Transverse colon (tissue), 4 donors: ENCODE results near the gene TCAP. TPM values are rescaled to one million over a fixed set of nuclear protein-coding genes. Genes with fewer than 3 reads are reported as not detected.

Experiments
- DNase-seq: peaks from one replicate; pipeline ENCODE4 v3.0.0-alpha.2; 2019
- H3K27ac ChIP-seq, 4 donors: fragments of 200-600 bp; sonication (generic); 2 replicates each; pipeline ENCODE4 v1.5.1; 2016 to 2018; ENCODE audit warnings: inconsistent platforms in 4 of 4
- H3K27me3 ChIP-seq: fragments of 200-600 bp; sonication (generic); 2 replicates; pipeline ENCODE4 v1.5.1; 2017; ENCODE audit warnings: inconsistent platforms
- H3K36me3 ChIP-seq, 4 donors: fragments of 200-600 bp; sonication (generic); 2 replicates each; pipeline ENCODE4 v1.5.1; 2017 to 2019; ENCODE audit warnings: inconsistent platforms in 4 of 4
- H3K4me1 ChIP-seq, 4 donors: fragments of 200-600 bp; sonication (generic); 2 replicates each; pipeline ENCODE4 v1.5.1; 2017 to 2020; ENCODE audit warnings: inconsistent platforms in 4 of 4
- H3K4me3 ChIP-seq, 4 donors: fragments of 200-600 bp; sonication (generic); 1 replicate in 1 of 4; 2 replicates in 3 of 4; pipeline versions ENCODE4 v1.5.1 to v1.6.1; 2017 to 2019; ENCODE audit warnings: inconsistent platforms in 4 of 4
- H3K9me3 ChIP-seq, 2 donors: fragments of 200-600 bp; sonication (generic); 2 replicates each; pipeline ENCODE4 v1.5.1; 2017 to 2019; ENCODE audit warnings: inconsistent platforms in 2 of 2
- EP300 ChIP-seq: sonication (generic); formaldehyde crosslinking; IDR thresholded peaks from one replicate; pipeline ENCODE4 v1.6.1; 2017; ENCODE audit warnings: antibody characterized with exemption, low read depth
- POLR2A ChIP-seq: fragments of 450-650 bp; IDR thresholded peaks from one replicate; pipeline ENCODE4 v1.6.1; 2016; ENCODE audit warnings: antibody characterized with exemption, mild to moderate bottlenecking, moderate library complexity
- POLR2AphosphoS5 ChIP-seq, 3 donors: sonication (generic); formaldehyde crosslinking; IDR thresholded peaks; one replicate each; pipeline ENCODE4 v1.6.1; 2016; ENCODE audit warnings: antibody characterized with exemption in 3 of 3
- WGBS, 2 donors: methylation state at CpG; one replicate each; pipeline ENCODE4 v1.1.5; 2018; ENCODE audit warnings: low coverage in 1 of 2; 5-methylcytosine and 5-hydroxymethylcytosine counted together
- in situ Hi-C, 4 donors: fragments of 200-750 bp; cut with MboI; loops; one replicate each; pipeline versions ENCODE4 v1.15.0 to v1.15.1; 2017; ENCODE audit warnings: low sequenced_read_pairs in 3 of 4, low pct_ligation_motif_present in 1 of 4, low pct_unique_long_range_greater_than_20kb in 1 of 4
- intact Hi-C: fragments of 100-400 bp; cut with DNase I; formaldehyde crosslinking; loops from one replicate; pipeline ENCODE4 v1.15.1; 2023; ENCODE audit warnings: low total_unique reads
- total RNA-seq, 4 donors: library from RNA; depleted of rRNA; stranded (reverse); fragments of >200 nt; gene quantifications; one replicate each; pipeline ENCODE4 v1.1.0, GENCODE V29; 2016
- TF ChIP-seq, protein P1 (sequence below), 5 experiments: fragments of 200-600 bp in 3 of 5; fragments of 450-650 bp in 2 of 5; sonication (generic) in 3 of 5; IDR thresholded peaks; 1 replicate in 2 of 5; 2 replicates in 3 of 5; pipeline ENCODE4 v1.5.1; 2016 to 2017; ENCODE audit warnings: antibody characterized with exemption in 5 of 5, inconsistent platforms in 3 of 5, mild to moderate bottlenecking in 2 of 5, moderate library complexity in 1 of 5

The TCAP gene
- total RNA-seq, 4 donors from 2014 or later = 0.64 to 1.9 TPM; not detected in 2

DNA sequence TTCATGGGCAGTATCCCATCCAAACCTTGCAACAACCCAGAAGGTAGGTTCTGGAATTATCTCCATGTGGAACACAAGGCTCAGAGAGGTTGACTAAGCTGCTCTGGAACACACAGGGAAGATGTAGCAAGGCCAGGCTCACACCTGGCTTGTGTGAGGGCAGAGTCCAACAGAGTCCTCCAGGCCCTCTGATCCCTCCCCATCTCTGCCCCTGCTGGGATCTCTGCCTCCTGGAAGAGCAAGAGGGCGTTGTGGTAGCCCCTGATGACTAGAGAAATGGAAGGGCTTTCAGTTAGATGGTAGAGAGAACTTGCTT is 45.4 kb upstream of the TCAP start:
- peaks cover 23% of the 10 kb centered on the region for H3K27me3 ChIP-seq
- no peak for DNase-seq
- H3K36me3 ChIP-seq = no peaks in the 10 kb centered on the region
- TF ChIP-seq, protein P1, sequence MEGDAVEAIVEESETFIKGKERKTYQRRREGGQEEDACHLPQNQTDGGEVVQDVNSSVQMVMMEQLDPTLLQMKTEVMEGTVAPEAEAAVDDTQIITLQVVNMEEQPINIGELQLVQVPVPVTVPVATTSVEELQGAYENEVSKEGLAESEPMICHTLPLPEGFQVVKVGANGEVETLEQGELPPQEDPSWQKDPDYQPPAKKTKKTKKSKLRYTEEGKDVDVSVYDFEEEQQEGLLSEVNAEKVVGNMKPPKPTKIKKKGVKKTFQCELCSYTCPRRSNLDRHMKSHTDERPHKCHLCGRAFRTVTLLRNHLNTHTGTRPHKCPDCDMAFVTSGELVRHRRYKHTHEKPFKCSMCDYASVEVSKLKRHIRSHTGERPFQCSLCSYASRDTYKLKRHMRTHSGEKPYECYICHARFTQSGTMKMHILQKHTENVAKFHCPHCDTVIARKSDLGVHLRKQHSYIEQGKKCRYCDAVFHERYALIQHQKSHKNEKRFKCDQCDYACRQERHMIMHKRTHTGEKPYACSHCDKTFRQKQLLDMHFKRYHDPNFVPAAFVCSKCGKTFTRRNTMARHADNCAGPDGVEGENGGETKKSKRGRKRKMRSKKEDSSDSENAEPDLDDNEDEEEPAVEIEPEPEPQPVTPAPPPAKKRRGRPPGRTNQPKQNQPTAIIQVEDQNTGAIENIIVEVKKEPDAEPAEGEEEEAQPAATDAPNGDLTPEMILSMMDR (IDR thresholded peaks at IDR 0.05) = no peak
- no peak for TF ChIP-seq POLR2AphosphoS5 (IDR thresholded peaks at IDR 0.05)
- no peak for TF ChIP-seq EP300
- in situ Hi-C loops = loop anchor here in 3 of 4 donors (10.0 kb wide), 2 partner anchors 125 to 135 kb away; no protein-coding TSS in a partner anchor
- no peaks in the 10 kb centered on the region for H3K9me3 ChIP-seq
- H3K27ac ChIP-seq = no peak overlapping the region
- intact Hi-C loops = no loop called here
- H3K4me1 ChIP-seq = peaks cover 14 to 33% (median 29%) of the 10 kb centered on the region in 4 donors
- 20 to 50% methylated on average over 1 of the region's 1 CpG for WGBS, 2 donors
- no peak overlapping the region for H3K4me3 ChIP-seq

DNA sequence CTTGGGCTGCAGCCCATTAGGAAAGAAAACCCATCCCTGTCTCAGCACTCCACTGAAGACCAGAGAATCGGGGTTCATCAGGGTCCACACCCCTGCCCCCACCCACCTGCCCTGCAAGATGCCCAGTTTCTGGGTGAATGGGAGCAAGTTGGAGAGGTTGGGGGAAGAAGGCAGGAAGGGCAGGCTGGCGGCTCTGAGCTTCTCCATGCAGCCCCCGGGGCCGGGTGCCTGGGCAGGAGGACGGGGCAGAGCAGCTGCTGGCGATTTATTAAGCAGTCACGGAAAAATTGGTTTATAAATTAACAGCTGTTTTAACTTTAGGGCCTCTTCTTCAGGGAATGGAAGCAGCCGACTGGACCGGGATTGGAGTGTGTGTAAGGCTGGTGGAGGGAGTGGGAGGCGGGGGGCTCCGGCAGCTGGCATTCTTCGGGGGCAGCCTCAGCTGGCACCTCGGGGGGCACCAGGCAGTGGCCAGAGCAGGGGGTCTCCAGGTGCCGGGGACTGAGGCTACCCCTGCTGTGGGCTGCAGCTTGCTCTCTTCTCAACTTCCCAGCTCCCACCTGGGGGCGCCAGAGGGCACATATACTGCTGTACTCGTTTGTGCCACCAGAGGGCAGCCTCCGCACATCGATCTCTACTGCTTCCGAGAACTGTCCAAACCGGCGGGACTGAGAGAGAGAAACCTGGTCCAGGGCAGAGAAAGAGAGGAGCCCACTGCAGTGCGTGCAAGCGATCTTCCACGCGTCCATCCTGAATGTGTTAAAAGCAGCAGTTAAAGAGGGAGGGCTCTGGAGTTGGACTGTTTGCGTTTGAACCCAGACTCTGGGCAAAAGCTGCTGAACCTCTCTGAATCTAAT is 43.4 kb upstream of the TCAP start:
- no peaks in the 10 kb centered on the region for H3K9me3 ChIP-seq

DNA sequence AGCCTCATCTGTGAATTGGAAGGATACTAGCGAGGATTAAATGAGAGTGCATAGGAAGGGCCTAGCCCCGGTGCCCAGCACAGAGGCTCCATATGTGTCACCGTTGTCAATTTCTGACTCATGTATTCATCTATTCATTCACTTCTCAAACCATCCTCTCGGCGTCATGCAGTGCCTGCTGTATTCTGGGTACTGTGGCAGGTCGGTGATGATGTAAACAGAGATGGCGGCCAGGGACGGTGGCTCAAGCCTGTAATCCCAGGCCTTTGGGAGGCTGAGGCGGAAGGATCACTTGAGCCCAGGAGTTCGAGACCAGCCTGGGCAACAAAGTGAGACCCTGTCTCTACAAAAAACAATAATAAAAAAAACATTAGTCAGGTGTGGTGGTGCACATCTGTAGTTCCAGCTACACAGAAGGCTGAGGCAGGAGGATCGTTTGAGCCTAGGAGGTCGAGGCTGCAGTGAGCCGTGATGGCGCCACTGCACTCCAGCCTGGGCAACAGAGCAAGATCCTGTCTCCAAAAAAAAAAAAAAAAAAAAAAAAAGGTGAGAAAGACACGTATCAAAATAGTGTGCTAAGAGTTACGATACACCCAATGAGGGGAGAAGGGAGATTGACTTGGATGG is 42.7 kb upstream of the TCAP start:
- intact Hi-C loops = no loop called here
- in situ Hi-C loops = loop anchor here in 2 of 4 donors (10.0 kb wide), 2 partner anchors 122 to 132 kb away; no protein-coding TSS in a partner anchor

More for the DNA sequence above, 43.4 kb upstream of the TCAP start:
- in situ Hi-C loops (loop anchor here in 2 of 4 donors (10.0 kb wide), 2 partner anchors 123 to 133 kb away; no protein-coding TSS in a partner anchor), intact Hi-C loops (no loop called here)
- TF ChIP-seq POLR2A (no peak), EP300 (no peak), POLR2AphosphoS5 (IDR thresholded peaks at IDR 0.05) (peak in 1 of 3 donors; percentile 13)
- TF ChIP-seq, protein P1 (IDR thresholded peaks at IDR 0.05) = peak; percentile 99 to 100 (median 100)
- peak; percentile 90 for DNase-seq
- H3K27me3 ChIP-seq = peaks cover 27% of the 10 kb centered on the region
- no peaks in the 10 kb centered on the region for H3K36me3 ChIP-seq
- peak overlapping the region in 2 of 4 donors; percentile 7 to 50 for H3K27ac ChIP-seq
- WGBS, 2 donors = 10% methylated on average over 23 of the region's 26 CpGs; no CpG with 5 or more reads in 1 of the 2 donors
- H3K4me1 ChIP-seq = peaks cover 23 to 53% (median 43%) of the 10 kb centered on the region in 4 donors
- no peak overlapping the region for H3K4me3 ChIP-seq

More for the DNA sequence above, 42.7 kb upstream of the TCAP start:
- no peaks in the 10 kb centered on the region for H3K9me3 ChIP-seq
- no peak for DNase-seq
- H3K27ac ChIP-seq = peak overlapping the region in 2 of 4 donors; percentile 7 to 50
- peaks cover 29% of the 10 kb centered on the region for H3K27me3 ChIP-seq
- peaks cover 23 to 57% (median 46%) of the 10 kb centered on the region in 4 donors for H3K4me1 ChIP-seq
- no peaks in the 10 kb centered on the region for H3K36me3 ChIP-seq
- no peak for TF ChIP-seq POLR2A
- TF ChIP-seq POLR2AphosphoS5 (IDR thresholded peaks at IDR 0.05) = no peak
- TF ChIP-seq, protein P1 (IDR thresholded peaks at IDR 0.05) = no peak
- TF ChIP-seq EP300 = no peak
- 12 to 54% methylated on average over 3 to 16 of the region's 16 CpGs for WGBS, 2 donors
- no peak overlapping the region for H3K4me3 ChIP-seq
